ENCODE data around the gene GABRR1. TPM values are rescaled to one million over a fixed set of nuclear protein-coding genes. Genes with fewer than 3 reads are reported as not detected.

GABRR1 gene
- total RNA-seq, 1 donor from 2014 or later = not detected

DNA sequence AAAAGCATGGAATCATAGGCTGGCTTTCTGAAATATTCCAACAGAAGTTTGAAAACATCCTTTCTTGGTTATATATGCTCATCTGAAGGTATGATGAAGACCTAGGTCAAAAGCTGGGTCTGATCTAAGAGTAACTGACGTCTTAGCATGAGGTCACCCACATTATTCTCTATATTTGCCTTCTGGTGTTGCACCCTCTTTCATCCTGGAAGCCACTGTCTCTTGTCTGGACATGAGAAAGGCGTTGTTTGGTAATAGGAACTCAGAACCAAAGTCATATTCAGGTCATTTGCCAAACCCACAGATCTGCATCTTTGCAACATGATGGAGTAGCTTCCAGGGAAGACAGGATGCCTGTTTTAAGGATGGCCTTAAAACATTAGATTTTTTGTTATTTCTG is 17.6 kb downstream of the GABRR1 start:
- Histone ChIP-seq H3K4me3 (ENCODE audit: insufficient read depth, low read depth, low read length) (no peak overlapping the region), H2AFZ (ENCODE audit: low read depth, low read length) (no peak overlapping the region), H3K79me2 (ENCODE audit: insufficient read depth, low read length) (no peaks in the 10 kb centered on the region), H3K4me1 (ENCODE audit: insufficient read depth, low read length) (no peaks in the 10 kb centered on the region), H3K9me3 (ENCODE audit: insufficient read depth, low read depth, low read length) (no peaks in the 10 kb centered on the region), H3K9ac (ENCODE audit: low read length) (no peak overlapping the region), H3K27ac (ENCODE audit: low read depth, low read length) (no peak overlapping the region), H3K27me3 (ENCODE audit: insufficient read depth, low read length) (no peaks in the 10 kb centered on the region), H3K4me2 (ENCODE audit: low read length) (no peak overlapping the region), H4K20me1 (ENCODE audit: insufficient read depth, low read length) (no peaks in the 10 kb centered on the region), H3K36me3 (ENCODE audit: insufficient read depth, low read length) (no peaks in the 10 kb centered on the region)
- H3K36me3 Mint-ChIP-seq (ENCODE audit: low read depth, unreplicated experiment) = peaks cover 3% of the 10 kb centered on the region
- H3K9me3 Mint-ChIP-seq (ENCODE audit: unreplicated experiment) = peaks cover 5% of the 10 kb centered on the region
- FAIRE-seq (no peak), DNase-seq (ENCODE audit: low read depth) (no peak)
- H3K4me1 Mint-ChIP-seq (ENCODE audit: low read depth, unreplicated experiment) = no peaks in the 10 kb centered on the region
- H3K4me3 Mint-ChIP-seq (ENCODE audit: unreplicated experiment) = no peak overlapping the region
- peaks cover 14% of the 10 kb centered on the region for H3K27me3 Mint-ChIP-seq (ENCODE audit: low read depth, unreplicated experiment)
- TF ChIP-seq, protein P1, sequence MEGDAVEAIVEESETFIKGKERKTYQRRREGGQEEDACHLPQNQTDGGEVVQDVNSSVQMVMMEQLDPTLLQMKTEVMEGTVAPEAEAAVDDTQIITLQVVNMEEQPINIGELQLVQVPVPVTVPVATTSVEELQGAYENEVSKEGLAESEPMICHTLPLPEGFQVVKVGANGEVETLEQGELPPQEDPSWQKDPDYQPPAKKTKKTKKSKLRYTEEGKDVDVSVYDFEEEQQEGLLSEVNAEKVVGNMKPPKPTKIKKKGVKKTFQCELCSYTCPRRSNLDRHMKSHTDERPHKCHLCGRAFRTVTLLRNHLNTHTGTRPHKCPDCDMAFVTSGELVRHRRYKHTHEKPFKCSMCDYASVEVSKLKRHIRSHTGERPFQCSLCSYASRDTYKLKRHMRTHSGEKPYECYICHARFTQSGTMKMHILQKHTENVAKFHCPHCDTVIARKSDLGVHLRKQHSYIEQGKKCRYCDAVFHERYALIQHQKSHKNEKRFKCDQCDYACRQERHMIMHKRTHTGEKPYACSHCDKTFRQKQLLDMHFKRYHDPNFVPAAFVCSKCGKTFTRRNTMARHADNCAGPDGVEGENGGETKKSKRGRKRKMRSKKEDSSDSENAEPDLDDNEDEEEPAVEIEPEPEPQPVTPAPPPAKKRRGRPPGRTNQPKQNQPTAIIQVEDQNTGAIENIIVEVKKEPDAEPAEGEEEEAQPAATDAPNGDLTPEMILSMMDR (IDR thresholded peaks at IDR 0.05; ENCODE audit: insufficient read depth, low read depth, low read length) = no peak
- TF ChIP-seq EZH2 (IDR thresholded peaks at IDR 0.05; ENCODE audit: insufficient read depth, low read length) = no peak
- H3K27ac Mint-ChIP-seq (ENCODE audit: unreplicated experiment) = no peak overlapping the region

DNA sequence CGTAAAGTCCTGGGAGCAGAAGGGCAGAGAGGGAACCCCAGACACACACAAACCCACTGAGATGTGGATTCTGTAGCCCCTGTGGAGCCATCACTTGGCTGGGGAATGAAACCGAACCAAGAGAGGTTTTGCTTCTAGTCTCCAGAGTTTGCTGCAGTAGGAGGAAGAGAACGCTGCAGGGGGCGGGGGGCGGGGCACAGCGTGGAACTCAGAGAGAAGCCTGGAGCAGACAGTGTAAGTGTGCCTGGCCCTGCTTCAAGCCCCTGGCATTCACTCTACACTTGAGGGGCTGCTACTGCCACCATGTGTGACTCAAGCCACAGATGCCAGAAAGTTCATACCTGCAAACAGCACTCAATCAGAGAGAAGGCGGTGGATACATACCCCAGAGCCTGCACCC is 18.9 kb downstream of the GABRR1 start:
- H4K20me1 ChIP-seq (ENCODE audit: insufficient read depth, low read length) = no peaks in the 10 kb centered on the region
- H3K9ac ChIP-seq (ENCODE audit: low read length) = no peak overlapping the region
- H3K27me3 Mint-ChIP-seq (ENCODE audit: low read depth, unreplicated experiment) = peaks cover 6% of the 10 kb centered on the region

DNA sequence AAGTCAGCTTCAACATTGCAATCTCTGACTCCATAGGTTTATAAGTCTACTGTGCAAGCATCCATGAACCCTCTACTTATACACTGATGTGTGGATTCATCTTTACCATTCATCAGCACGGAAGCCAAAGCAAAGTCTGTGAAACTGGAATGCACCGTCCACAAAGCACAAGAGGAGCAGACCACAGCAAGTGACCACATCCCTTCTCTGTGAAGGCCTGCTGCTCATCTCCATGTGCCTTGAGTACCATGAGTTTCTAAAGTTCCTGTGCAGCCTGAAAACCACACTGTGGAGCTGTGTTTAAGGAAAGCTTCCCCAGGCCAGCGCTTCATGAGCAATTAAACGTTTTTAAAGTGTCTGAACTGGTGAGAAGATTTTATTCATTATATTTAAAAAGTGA is 20.0 kb downstream of the GABRR1 start:
- no peak overlapping the region for H3K9ac ChIP-seq (ENCODE audit: low read length)
- H3K4me2 ChIP-seq (ENCODE audit: low read length) = no peak overlapping the region
- no peaks in the 10 kb centered on the region for H3K27me3 ChIP-seq (ENCODE audit: insufficient read depth, low read length)
- no peak overlapping the region for H3K27ac ChIP-seq (ENCODE audit: low read depth, low read length)
- H3K4me3 ChIP-seq (ENCODE audit: insufficient read depth, low read depth, low read length) = no peak overlapping the region
- H3K36me3 ChIP-seq (ENCODE audit: insufficient read depth, low read length) = no peaks in the 10 kb centered on the region
- H3K9me3 ChIP-seq (ENCODE audit: insufficient read depth, low read depth, low read length) = no peaks in the 10 kb centered on the region
- H3K27me3 Mint-ChIP-seq (ENCODE audit: low read depth, unreplicated experiment) = peaks cover 4% of the 10 kb centered on the region
- peaks cover 3% of the 10 kb centered on the region for H3K36me3 Mint-ChIP-seq (ENCODE audit: low read depth, unreplicated experiment)
- DNase-seq (ENCODE audit: low read depth) (no peak), FAIRE-seq (no peak)
- no peak overlapping the region for H3K27ac Mint-ChIP-seq (ENCODE audit: unreplicated experiment)
- no peaks in the 10 kb centered on the region for H4K20me1 ChIP-seq (ENCODE audit: insufficient read depth, low read length)
- no peaks in the 10 kb centered on the region for H3K79me2 ChIP-seq (ENCODE audit: insufficient read depth, low read length)
- H3K4me3 Mint-ChIP-seq (ENCODE audit: unreplicated experiment) = no peak overlapping the region
- H3K4me1 ChIP-seq (ENCODE audit: insufficient read depth, low read length) = no peaks in the 10 kb centered on the region
- no peak for TF ChIP-seq EZH2 (IDR thresholded peaks at IDR 0.05; ENCODE audit: insufficient read depth, low read length)
- TF ChIP-seq, protein P1 (IDR thresholded peaks at IDR 0.05; ENCODE audit: insufficient read depth, low read depth, low read length) = no peak
- no peak overlapping the region for H2AFZ ChIP-seq (ENCODE audit: low read depth, low read length)
- H3K9me3 Mint-ChIP-seq (ENCODE audit: unreplicated experiment) = peaks cover 14% of the 10 kb centered on the region
- H3K4me1 Mint-ChIP-seq (ENCODE audit: low read depth, unreplicated experiment) = no peaks in the 10 kb centered on the region

More for the DNA sequence above, 18.9 kb downstream of the GABRR1 start:
- no peak for DNase-seq (ENCODE audit: low read depth)
- H3K27ac Mint-ChIP-seq (ENCODE audit: unreplicated experiment) = no peak overlapping the region
- H3K27ac ChIP-seq (ENCODE audit: low read depth, low read length) = no peak overlapping the region
- H3K9me3 ChIP-seq (ENCODE audit: insufficient read depth, low read depth, low read length) = no peaks in the 10 kb centered on the region
- H3K36me3 ChIP-seq (ENCODE audit: insufficient read depth, low read length) = no peaks in the 10 kb centered on the region
- no peak overlapping the region for H3K4me3 ChIP-seq (ENCODE audit: insufficient read depth, low read depth, low read length)
- H3K4me1 Mint-ChIP-seq (ENCODE audit: low read depth, unreplicated experiment) = no peaks in the 10 kb centered on the region
- no peaks in the 10 kb centered on the region for H3K27me3 ChIP-seq (ENCODE audit: insufficient read depth, low read length)
- H2AFZ ChIP-seq (ENCODE audit: low read depth, low read length) = no peak overlapping the region
- no peak overlapping the region for H3K4me3 Mint-ChIP-seq (ENCODE audit: unreplicated experiment)
- peaks cover 3% of the 10 kb centered on the region for H3K36me3 Mint-ChIP-seq (ENCODE audit: low read depth, unreplicated experiment)
- no peaks in the 10 kb centered on the region for H3K4me1 ChIP-seq (ENCODE audit: insufficient read depth, low read length)
- TF ChIP-seq, protein P1 (IDR thresholded peaks at IDR 0.05; ENCODE audit: insufficient read depth, low read depth, low read length) = no peak
- TF ChIP-seq EZH2 (IDR thresholded peaks at IDR 0.05; ENCODE audit: insufficient read depth, low read length) = no peak
- H3K9me3 Mint-ChIP-seq (ENCODE audit: unreplicated experiment) = peaks cover 14% of the 10 kb centered on the region
- H3K4me2 ChIP-seq (ENCODE audit: low read length) = no peak overlapping the region
- no peak for FAIRE-seq
- no peaks in the 10 kb centered on the region for H3K79me2 ChIP-seq (ENCODE audit: insufficient read depth, low read length)

All from astrocyte (in vitro differentiated cells and primary cell).